Stimulated activated naive B cell treated with anti-CD40 and anti-IgM and Interleukin-4, amounts not matched to agents 10 μg/mL and 1 μg/mL and 100 μg/mL, for 72 hours (primary cell): ENCODE data around the gene FBXO24.
A peak's percentile ranks its signal among the peaks of the same experiment; 100 is the strongest.

Experiments used
- ATAC-seq, 2 donors: fragments of 150-1000 bp; cut with Tn5 transposase; replicated peaks; 2 replicates each; pipeline ENCODE4 v1.10.0; 2021; ENCODE audit warnings: moderate library complexity in 1 of 2
- DNase-seq: peaks from one replicate; pipeline ENCODE4 v3.0.0; 2021
- H3K27ac Mint-ChIP-seq: one replicate; pipeline ENCODE4 v1.8.0; 2022; ENCODE audit warnings: mild to moderate bottlenecking, mixed read lengths
- H3K27me3 Mint-ChIP-seq, 2 donors: one replicate each; pipeline ENCODE4 v1.8.0; 2022; ENCODE audit warnings: mixed read lengths in 2 of 2
- H3K36me3 Mint-ChIP-seq, 2 donors: one replicate each; pipeline ENCODE4 v1.8.0; 2022; ENCODE audit warnings: mixed read lengths in 2 of 2, mild to moderate bottlenecking in 1 of 2
- H3K4me1 Mint-ChIP-seq, 2 donors: one replicate each; pipeline ENCODE4 v1.8.0; 2022; ENCODE audit warnings: mixed read lengths in 2 of 2, mild to moderate bottlenecking in 1 of 2
- H3K4me3 Mint-ChIP-seq, 2 donors: one replicate each; pipeline ENCODE4 v1.8.0; 2022; ENCODE audit warnings: mild to moderate bottlenecking in 2 of 2, mixed read lengths in 2 of 2, moderate library complexity in 1 of 2
- H3K9me3 Mint-ChIP-seq, 2 donors: one replicate each; pipeline ENCODE4 v1.8.0; 2022; ENCODE audit warnings: mixed read lengths in 2 of 2, mild to moderate bottlenecking in 1 of 2

Gene FBXO24

DNA sequence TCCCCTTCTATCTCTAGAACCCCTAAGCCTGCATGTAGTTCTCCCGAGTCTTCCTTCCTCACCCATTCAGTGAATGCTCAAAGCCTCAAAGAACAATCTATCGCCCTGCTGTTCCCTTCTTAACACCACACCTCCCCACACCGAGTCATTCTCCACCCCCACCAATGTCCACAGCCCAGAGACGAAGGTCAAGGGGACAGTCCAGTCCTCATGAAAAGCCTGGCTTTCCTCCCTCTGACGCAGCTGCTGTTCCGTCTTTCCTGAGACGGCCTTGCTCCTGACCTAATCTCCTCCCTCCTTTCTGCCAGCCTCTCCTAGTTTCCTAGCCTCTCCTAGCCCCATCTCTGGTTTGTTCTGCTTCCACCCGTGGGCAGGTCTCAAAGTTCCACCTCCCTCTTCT is 35.4 kb downstream of the FBXO24 start:
- ATAC-seq (no peak), DNase-seq (no peak)
- no peak overlapping the region for H3K4me3 Mint-ChIP-seq
- H3K9me3 Mint-ChIP-seq = no peaks in the 10 kb centered on the region
- H3K36me3 Mint-ChIP-seq = peaks cover 0 to 10% of the 10 kb centered on the region in 2 donors
- H3K27me3 Mint-ChIP-seq = no peaks in the 10 kb centered on the region
- H3K27ac Mint-ChIP-seq = no peak overlapping the region
- H3K4me1 Mint-ChIP-seq = peaks cover 1 to 4% of the 10 kb centered on the region in 2 donors

DNA sequence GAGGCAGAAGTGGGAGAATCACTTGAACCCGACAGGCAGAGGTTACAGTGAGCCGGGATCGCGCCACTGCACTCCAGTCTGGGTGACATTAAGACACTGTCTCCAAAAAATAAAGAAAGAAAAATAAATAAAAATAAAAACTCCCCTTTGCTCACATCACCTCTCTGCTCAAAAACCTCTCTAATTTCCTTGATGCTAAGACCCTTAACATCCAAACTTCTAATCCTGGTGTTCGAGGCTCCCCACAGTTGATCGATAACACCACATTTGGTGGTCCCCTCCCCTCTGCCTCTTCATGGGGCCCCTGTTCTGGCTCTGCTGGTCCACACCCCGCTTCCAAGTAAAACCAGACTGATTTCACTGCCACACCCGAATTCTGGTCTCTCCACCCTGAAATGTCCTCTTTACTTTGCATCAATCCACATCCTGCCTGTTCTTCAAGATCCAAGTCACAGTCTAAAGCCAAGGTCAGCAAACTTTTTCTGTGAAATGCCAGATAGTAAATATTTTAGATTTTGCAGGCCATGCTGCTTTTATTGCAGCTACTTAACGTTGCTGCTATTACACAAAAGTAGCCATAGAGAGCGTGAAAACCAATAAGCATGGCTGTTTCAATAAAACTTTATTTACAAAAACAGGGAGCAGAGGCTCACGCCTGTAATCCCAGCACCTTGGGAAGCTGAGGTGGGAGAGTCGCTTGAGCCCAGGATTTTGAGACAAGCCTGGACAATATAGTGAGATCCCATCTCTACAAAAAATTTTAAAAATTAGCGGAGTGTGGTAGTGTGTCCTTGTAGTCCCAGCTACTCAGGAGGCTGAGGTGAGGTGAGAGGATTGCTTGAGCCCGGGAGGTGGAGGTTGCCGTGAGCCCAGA is 38.1 kb downstream of the FBXO24 start:
- ATAC-seq (no peak), DNase-seq (no peak)
- Mint-ChIP-seq H3K36me3 (peaks cover 0 to 11% of the 10 kb centered on the region in 2 donors), H3K9me3 (no peaks in the 10 kb centered on the region), H3K4me3 (no peak overlapping the region), H3K27ac (no peak overlapping the region), H3K4me1 (peaks cover 8 to 13% of the 10 kb centered on the region in 2 donors), H3K27me3 (no peaks in the 10 kb centered on the region)

DNA sequence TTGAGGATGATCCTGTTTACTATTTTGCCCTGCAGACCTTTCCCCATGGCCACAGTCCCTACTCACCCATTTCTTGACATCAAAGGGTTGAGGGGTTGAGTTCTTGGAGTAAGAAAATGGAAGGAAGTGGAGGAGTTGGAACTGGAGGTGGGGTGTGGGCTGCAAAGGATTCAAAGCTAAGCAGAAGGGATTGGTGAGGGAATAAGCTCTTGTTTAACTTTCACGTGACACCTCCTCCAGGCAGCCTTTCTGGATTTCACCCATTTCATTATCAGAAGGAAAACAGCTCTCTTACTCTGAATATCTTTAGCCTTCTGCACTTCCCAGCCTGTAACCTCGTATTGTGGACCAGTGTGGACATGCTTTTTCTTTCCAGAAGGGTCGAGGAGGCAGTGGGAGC is 39.9 kb downstream of the FBXO24 start:
- H3K9me3 Mint-ChIP-seq = no peaks in the 10 kb centered on the region
- DNase-seq = no peak

DNA sequence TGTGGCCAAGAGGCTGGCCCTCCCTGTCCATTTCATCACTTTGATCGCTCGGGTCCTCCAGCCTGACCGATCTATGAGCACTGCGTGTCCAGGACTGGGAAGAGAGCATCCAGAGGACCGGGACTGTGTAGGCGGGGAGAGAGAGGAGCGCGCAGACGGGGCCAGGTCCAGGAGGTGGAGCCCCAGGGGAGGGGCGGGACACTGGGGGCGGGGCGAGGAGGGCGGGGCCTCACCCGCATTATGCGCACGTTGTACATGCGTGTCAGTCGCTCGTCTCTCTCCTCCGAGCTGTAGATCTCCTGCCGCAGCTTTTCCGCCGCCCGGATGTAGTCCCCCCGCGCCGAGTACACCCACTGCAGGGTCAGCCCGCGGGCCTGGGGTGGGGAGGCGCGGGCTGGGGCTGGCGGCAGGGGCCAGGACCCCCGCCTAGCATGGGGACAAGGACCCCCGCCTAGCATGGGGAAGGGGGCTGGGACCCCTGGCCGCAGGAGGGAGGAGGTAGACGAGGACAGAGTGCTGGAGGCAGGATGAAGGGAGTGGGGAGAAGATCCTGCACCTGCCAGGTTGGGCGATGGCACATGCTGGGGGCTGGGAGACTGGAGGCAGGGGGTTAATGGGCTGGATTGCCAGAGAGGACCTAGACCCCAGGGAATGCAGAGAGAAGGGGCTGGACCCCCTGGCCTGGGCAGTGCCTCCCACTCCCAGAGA is 40.6 kb downstream of the FBXO24 start:
- DNase-seq = peak; percentile 55
- Mint-ChIP-seq H3K27me3 (no peaks in the 10 kb centered on the region), H3K27ac (peak overlapping the region; percentile 73), H3K9me3 (no peaks in the 10 kb centered on the region), H3K4me1 (peaks cover 10 to 13% of the 10 kb centered on the region in 2 donors), H3K36me3 (peaks cover 0 to 11% of the 10 kb centered on the region in 2 donors), H3K4me3 (peak overlapping the region; percentile 77 to 82)
- ATAC-seq = peak; percentile 95 to 97

More for the DNA sequence above, 39.9 kb downstream of the FBXO24 start:
- Mint-ChIP-seq H3K27ac (no peak overlapping the region), H3K4me1 (peaks cover 10 to 13% of the 10 kb centered on the region in 2 donors), H3K4me3 (peak overlapping the region; percentile 77 to 82), H3K27me3 (no peaks in the 10 kb centered on the region), H3K36me3 (peaks cover 0 to 14% of the 10 kb centered on the region in 2 donors)
- ATAC-seq = no peak

DNA sequence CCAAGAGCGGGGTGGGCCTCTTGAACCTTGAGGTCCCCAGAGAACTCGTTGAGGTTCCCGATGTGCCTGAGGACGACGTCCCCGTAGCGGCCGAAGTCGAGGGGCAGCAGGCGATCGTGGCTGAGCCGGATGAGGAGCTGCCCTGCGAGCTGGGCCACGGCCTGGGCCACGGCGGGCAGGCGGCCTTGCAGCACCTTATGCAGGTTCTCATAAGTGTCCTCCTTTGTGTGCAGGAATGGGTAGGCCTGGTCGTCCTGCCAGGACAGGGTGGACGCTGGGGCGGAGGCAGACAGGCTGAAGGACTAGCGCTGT is 41.1 kb downstream of the FBXO24 start:
- no peak for ATAC-seq
- Mint-ChIP-seq H3K27ac (peak overlapping the region; percentile 37), H3K9me3 (no peaks in the 10 kb centered on the region), H3K4me1 (peaks cover 10 to 15% of the 10 kb centered on the region in 2 donors), H3K4me3 (peak overlapping the region; percentile 77 to 82), H3K27me3 (no peaks in the 10 kb centered on the region), H3K36me3 (peaks cover 0 to 6% of the 10 kb centered on the region in 2 donors)
- DNase-seq = no peak

DNA sequence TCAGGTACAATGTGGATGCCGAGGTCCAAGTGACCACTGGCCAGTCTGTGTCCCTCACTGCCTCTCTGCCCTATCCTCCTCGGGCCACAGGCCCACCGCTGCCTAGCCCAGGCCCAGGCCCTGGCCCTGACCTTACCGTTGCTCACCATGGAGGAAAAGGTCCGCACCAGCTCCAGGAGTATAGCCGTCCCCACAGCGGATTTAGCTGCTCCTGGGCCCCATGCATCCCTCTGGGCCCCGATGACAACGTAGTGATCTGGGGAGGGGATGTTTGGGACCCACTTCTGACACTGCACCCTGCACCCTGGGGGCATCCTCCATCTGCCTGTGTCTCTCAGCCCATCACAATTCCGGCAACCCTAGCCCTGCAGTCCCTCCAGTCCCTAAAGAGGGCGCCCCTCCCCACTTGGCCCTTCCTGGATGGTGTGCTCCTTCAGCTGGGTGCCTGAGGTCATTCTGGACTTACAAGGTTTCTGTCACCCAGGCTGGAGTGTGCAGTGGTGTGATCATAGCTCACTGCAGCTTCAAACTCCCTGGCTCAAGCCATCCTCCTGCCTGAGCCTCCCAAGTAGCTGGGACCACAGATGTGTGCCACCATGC is 43.1 kb downstream of the FBXO24 start:
- H3K4me3 Mint-ChIP-seq = no peak overlapping the region
- no peak for DNase-seq
- no peaks in the 10 kb centered on the region for H3K27me3 Mint-ChIP-seq
- ATAC-seq = no peak
- H3K4me1 Mint-ChIP-seq = peaks cover 21 to 34% of the 10 kb centered on the region in 2 donors
- H3K9me3 Mint-ChIP-seq = no peaks in the 10 kb centered on the region
- H3K36me3 Mint-ChIP-seq = peaks cover 0 to 7% of the 10 kb centered on the region in 2 donors
- peak overlapping the region; percentile 66 for H3K27ac Mint-ChIP-seq

DNA sequence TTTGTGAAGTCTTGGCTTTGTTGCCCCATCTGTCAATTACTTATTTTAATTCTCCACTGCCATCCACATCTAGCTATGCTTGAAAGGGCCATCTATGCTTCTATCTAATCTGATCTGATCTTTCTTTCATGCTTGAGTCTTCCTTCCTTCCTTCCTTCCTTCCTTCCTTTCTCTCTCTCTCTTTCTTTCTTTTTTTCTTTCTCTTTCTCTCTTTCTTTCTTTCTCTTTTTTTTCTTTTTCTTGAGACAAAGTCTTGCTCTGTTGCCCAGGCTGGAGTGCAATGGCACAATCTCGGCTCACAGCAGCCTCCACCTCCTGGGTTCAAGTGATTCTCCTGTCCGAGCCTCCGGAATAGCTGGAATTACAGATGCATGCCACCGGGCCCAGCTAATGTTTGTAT is 43.9 kb downstream of the FBXO24 start:
- no peaks in the 10 kb centered on the region for H3K9me3 Mint-ChIP-seq
- H3K4me3 Mint-ChIP-seq = no peak overlapping the region
- no peaks in the 10 kb centered on the region for H3K27me3 Mint-ChIP-seq
- peaks cover 0 to 7% of the 10 kb centered on the region in 2 donors for H3K36me3 Mint-ChIP-seq
- H3K27ac Mint-ChIP-seq = no peak overlapping the region
- peaks cover 21 to 35% of the 10 kb centered on the region in 2 donors for H3K4me1 Mint-ChIP-seq
- ATAC-seq (no peak), DNase-seq (no peak)

DNA sequence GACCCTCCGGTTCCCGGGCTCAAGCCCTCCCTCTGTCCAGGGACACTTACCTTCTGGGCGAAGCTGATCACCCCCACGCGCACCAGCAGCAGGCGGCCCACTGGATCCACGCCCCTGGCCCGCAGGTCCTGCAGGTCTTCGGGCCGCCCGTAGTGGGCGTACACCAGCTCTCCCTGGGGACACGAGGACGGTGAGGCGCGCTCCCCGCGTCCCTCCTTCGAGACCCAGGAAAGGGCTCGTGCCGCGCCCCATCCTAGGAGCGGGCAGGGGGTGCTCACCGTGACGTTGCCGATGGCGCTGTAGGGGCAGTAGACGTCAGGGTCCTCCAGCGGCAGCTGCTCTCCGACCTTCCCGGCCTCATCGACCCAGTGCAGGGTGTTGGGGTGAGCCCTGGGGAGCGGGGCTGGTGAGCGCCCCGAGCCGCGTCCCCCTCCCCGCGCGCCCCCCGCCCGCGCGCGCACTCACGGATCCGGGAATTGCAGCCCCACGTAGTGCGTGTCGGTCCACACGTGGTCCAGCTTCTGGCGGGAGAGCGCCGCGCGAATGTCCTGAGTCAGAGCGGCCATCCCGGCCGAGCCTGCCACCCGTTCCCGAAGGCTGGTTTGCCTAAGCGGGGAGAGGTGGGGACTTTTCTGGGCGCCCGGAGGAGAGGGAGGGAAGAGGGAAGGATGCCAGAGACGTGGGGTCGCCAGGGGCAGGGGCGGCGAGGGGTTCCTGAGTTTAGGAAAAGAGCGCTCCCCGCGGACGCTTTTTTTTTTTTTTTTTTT is 47.0 kb downstream of the FBXO24 start:
- H3K27ac Mint-ChIP-seq = peak overlapping the region; percentile 86
- H3K27me3 Mint-ChIP-seq = no peaks in the 10 kb centered on the region
- H3K36me3 Mint-ChIP-seq = peaks cover 0 to 7% of the 10 kb centered on the region in 2 donors
- H3K4me1 Mint-ChIP-seq = peaks cover 16 to 23% of the 10 kb centered on the region in 2 donors
- peak overlapping the region; percentile 85 to 93 for H3K4me3 Mint-ChIP-seq
- ATAC-seq (peak; percentile 72 to 73), DNase-seq (peak; percentile 58)
- no peaks in the 10 kb centered on the region for H3K9me3 Mint-ChIP-seq

DNA sequence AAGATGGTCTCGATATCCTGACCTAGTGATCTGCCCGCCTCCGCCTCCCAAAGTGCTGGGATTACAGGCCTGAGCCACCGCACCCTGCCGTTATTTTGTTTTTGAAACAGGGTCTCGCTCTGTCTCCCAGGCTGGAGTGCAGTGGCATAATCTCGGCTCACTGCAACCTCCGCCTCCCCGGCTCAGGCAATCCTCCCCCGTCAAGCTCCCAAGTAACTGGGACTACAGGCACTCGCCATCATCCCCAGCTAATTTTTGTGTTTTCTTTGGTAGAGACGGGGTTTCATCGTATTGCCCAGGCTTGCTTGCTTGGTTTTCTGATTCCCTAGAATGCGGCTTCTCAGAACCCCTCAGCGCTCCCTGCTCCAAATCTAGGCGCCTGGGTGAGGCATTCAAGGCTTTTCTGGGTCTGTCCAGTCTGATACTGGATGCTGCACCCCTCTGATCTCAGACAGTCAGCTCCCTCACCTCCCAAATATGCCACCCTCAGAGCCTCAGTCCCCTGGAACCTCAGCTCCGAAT is 53.9 kb downstream of the FBXO24 start:
- Mint-ChIP-seq H3K27ac (no peak overlapping the region), H3K4me3 (no peak overlapping the region), H3K9me3 (no peaks in the 10 kb centered on the region), H3K4me1 (peaks cover 5 to 6% of the 10 kb centered on the region in 2 donors), H3K27me3 (peaks cover 5 to 26% of the 10 kb centered on the region in 2 donors), H3K36me3 (no peaks in the 10 kb centered on the region)
- DNase-seq (no peak), ATAC-seq (no peak)

DNA sequence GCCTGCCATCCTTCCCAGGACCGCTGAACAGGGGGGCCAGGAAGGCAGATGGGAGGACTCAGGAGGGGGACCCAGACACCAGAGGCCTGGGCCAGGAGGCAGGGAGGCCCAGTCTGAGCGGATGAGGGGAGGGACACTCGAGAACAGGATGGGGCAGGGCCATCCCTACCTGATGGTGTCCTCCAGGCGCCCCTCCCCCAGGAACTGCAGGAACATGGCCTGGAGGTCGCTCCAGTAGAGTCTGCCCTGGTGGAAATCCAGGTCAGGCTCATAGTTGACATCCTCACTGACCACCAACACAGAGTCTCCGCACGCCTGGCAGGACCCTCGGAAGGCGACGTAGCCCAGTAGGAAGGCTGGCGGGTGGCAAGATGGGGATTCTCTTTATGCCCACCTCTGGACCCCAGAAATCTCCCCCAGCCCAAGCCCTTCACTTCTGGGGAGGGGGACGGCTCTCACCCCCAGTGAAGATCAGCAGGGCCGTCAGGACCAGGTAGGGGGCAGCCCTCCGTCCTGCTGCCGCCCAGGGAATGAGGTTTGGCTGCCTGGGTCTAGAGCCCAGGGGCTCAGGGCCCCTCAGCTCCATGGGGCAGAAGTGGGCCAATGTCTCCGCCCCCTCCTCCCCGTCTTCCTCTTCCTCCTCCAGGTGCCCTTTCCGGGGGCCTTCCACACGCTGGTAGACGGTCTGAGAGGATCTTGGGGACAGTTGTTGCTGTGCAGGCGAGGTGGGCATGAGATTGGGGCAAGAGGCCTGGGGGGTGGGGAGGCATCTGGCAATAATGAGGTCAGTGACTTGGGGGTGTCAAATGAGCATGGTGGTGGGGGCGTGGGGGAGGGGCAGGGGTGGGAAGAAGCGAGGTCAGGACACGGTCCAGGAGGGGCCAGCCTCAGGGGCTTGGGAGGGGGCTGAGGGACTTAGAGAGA is 54.7 kb downstream of the FBXO24 start:
- Mint-ChIP-seq H3K4me1 (peaks cover 5 to 6% of the 10 kb centered on the region in 2 donors), H3K9me3 (no peaks in the 10 kb centered on the region), H3K27me3 (peaks cover 11 to 33% of the 10 kb centered on the region in 2 donors), H3K36me3 (no peaks in the 10 kb centered on the region), H3K4me3 (no peak overlapping the region), H3K27ac (no peak overlapping the region)
- DNase-seq (no peak), ATAC-seq (no peak)

DNA sequence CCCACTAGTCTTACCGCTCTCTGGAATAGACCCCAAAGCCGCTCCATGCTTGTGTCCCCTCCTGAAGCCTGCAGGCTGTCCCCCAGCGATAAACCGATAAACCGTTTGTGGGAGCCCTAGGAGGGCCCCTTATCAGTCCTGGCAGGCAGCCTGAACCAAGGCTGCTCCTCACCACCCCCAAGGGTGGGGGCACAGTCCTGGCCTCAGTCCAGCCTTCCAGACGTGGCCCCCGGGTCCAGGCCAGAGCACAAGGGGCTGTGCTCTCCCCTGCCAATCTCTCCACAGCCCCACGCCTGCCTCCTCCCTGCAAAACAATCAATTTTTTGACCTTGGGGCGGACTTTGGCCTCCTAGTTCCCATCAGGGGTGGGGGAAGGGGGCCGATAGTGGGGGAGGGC is 55.3 kb downstream of the FBXO24 start, which contains the start of gene TFR2:
Gene TFR2, minus strand, starts transcription at position 90 of the 397 bp plus-strand sequence. Its CDS starts 43 bp downstream, at position 47.
- Mint-ChIP-seq H3K9me3 (no peaks in the 10 kb centered on the region), H3K4me1 (peaks cover 5 to 6% of the 10 kb centered on the region in 2 donors), H3K4me3 (no peak within 1 kb of the TSS), H3K27ac (no peak within 1 kb of the TSS), H3K27me3 (peaks cover 15 to 40% of the 10 kb centered on the region in 2 donors), H3K36me3 (no peaks in the 10 kb centered on the region)
- no peak for ATAC-seq
- DNase-seq = no peak

DNA sequence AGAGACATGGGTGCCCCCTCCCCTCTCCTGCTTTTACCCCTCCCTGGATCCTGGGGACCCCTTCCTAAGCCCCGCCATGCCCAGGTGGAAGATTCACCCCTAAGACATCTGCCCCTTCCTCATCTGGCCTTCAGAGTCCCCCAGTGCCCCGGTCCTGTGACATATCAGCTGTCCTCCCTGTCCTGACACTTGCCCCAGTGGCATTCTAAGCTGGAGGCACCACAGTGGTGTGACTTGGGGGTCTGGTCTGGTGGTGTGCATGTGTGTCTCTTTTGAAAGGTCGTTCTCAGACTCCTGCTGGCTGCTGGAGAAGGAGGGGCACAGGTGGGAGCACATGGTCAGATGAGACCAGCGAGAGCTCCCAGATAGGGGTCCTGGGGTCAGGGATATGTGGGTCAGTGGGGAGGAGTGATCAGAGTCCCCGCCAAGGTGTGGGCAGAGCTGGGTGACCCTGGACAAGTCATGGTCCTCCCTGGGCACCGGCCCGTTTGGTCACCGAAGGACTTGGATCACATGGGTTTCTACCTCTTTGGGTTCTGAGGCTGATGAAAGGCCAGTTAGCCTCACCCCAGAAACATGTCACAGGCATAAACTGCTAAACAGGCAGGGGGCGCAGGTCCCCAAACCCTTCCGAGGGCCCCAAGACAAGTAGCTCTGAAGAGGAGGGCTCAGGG is 55.9 kb downstream of the FBXO24 start:
- Mint-ChIP-seq H3K36me3 (no peaks in the 10 kb centered on the region), H3K9me3 (no peaks in the 10 kb centered on the region), H3K4me1 (peaks cover 5 to 6% of the 10 kb centered on the region in 2 donors), H3K27ac (no peak overlapping the region), H3K27me3 (peaks cover 15 to 45% of the 10 kb centered on the region in 2 donors), H3K4me3 (no peak overlapping the region)
- DNase-seq = no peak
- no peak for ATAC-seq
